GM19397 (cell line): ENCODE data around the gene STON2.

Experiments used
- ATAC-seq: cut with Tn5 transposase; IDR thresholded peaks from one replicate; pipeline ENCODE4 v1.9.1; 2021; ENCODE audit warnings: mild to moderate bottlenecking, moderate library complexity; ENCODE audit not compliant: unreplicated experiment

STON2 gene

DNA sequence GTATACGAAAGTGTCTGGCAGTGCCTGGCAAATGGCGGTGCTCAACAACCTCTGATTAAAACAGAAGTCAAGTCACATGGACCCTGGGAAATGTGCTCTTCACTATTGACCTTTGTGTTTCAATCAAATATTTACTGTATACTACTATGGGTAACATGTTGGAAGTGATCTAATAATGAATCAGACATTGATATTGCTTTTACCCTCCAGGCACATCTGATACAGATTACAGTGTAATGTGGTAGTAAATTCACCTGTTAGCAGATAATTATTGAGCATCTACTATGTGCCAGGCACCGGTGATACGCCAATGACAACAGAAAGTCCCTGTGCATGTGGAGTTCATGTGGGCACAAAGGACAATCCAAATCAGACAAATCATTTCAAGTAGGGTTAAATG lies 63.1 kb downstream of the STON2 start:
- ATAC-seq = no peak

DNA sequence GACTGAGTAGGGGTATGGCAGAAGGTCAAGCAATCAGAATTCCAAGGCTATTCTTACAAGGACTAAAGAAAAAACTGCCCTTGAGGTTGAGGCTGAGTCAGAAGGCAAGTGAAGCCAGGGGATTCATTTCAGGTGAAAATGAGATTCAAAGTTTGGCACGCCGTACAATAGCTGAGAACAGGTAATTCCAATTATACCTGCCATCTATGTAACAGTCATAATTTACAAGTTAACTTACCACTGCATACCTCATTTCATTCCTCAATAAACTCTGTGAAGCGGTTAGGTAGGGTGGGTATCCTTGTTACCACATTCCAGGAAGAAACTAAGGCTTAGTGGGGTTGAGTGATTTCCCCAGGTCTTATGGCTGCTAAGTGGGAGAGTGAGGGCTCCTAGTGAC lies 64.1 kb downstream of the STON2 start:
- ATAC-seq = no peak

DNA sequence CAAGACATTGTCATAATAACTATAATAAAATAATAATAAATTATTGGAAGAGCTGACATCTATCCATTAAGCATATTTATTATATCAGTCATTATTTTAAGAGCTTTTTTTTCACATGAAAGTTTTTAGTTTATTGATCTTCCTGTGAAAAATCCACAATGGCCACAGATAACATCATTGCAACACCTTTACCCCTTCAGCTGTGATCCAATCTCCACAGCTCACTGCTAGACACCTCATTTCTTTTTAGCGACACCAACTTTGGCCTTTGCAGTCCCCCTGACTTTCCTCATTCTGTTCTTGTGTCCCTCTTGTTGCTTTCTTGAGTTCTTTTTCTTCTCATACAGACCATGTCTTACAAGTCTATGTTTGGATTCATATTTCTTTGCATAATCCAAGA lies 67.4 kb downstream of the STON2 start:
- no peak for ATAC-seq

DNA sequence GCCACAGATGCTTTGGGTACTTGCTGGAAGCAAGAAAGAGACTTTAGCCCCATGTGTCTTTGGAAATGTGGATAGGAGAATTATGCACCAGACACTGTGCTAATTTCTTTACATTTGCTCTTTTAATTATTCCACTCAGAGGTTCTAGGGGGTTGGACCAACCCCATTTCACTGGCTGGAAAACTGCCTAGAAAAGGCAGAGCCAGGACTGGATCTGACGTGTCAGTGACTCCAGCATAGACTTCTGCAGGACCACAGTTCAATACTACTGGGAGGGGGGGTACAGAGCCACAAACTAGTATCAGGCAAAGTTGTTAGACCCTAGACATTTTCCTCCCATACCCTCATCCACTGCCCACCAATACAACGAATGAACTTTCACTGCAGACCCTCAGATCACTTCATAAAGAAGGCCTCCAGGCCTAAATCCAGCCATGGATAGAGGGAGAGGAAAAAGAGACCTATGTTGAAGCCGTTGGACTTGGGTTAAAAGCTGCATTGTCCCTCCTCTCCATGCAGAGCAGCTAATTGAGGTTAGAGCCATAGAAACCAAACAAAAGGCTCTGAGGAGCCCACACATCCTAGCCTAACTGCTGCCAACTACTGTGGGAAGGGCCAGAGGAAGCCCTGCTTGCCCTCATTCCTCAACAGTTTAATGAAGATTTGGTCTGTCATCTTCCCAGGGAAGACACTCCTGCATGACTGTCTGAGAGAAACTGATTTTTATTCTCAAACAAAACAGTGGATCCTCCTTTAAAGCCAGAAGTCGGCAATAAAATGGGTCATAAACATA lies 68.7 kb downstream of the STON2 start:
- no peak for ATAC-seq

DNA sequence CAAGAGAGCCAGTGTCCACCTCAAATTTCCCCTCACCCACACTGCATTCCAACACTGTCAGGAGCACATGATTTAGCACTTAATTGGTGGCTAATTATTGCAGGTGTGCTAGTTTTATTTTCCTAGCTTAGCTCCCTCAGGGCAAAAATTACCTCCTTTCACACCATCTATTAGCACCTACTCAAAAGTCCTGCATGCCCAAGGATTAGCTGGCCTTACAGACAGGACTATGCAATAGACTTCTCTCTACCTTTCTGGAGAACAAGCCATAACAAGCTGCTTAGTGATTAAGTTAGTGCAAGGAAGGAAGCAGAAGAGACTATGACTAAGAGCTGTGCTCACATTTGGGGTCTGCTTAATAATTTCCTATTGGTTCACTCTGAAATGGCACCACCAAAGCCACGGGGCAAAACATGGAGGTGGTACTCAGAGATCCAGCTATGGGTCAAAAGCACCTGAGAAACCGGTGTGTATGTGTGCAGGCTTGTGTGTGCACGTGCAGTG lies 69.5 kb downstream of the STON2 start:
- ATAC-seq = no peak

DNA sequence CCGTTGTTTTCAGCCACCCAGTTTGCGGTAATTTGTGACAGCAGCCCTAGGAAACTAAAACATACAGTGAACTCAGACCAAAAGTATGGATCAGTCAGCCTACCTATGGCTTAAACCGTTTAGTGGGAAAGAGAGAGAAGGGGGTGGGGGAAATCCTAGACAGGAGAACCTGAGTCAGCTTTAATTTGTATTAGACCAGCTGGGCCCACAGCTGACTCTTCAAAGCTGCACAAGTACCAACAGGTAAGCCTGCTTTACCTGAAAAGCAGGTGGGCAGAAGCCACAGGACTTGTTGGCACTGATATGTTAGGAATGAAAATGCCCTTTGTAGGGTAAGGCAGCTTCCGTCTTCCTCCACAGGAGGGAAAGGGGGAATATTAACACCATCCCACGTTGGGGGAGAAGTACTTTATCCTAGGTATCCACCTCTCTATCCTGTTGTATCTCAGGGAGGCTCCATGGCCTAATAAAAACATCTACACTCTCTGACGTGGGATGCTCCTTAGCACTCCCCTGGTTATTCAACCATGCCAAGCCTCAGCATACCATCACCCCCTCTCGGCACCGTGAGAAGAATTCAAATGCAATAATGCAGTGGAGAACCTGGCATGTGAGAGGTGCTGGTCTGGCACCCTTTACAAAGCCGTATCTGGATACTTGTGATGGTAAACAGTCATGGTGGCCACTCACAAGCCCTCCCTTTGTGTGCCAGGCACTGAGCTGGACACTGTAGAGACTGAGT lies 70.3 kb downstream of the STON2 start:
- ATAC-seq = no peak

DNA sequence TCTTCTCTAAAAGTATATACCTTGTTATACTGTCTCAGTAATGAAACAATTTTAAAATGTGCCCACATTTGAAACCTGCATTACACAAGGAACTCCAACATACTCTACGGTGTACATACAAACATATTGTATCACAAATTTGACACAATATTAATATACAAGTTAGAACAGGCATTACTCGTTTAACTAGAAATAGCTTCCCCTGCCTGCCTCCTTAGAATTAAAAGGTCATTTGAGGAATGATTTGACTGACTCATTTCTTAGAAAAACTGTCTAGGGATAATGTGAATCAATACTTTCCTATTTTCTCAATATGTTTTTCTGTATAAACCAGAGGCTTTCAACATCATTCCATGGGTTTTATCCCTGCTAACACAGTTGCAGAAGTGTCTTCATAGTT lies 73.7 kb downstream of the STON2 start:
- no peak for ATAC-seq

DNA sequence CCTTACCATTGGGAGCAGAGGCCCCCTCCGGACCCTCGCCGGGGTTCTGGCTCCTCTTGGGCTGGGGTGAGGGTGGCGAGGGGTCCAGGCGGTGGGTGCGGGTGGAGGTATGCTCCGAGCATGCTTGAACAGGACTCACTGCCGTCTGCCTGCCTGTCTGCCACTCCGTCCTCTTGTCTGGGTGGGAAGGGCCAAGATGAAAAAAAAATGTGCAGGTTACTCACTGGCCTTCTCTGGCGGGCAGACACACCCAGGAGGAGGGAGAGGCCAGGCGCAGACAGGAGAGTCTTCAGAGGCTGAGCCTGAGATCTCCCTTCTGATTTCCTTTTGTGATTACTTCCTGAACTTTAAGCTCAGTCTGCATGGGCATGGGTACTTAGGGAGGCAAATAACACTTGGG lies 76.1 kb downstream of the STON2 start:
- no peak for ATAC-seq

DNA sequence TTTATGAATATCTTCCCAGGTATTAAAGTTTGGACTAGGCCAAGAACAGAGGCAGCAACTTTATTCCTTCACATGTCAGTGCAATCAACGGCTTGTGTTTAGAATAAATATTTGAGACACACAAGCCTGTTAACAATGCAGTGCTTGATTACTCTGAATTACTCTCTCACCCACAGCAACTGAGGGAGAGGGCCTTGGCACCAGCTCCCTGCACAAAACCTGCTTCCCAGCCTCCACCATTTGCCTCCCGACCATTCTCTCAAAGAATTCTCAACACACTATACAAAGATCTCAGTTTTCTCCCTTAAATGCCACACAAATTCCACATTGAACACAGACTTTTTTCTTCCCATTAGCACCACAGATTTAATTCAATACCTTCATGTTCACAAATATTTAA lies 77.0 kb downstream of the STON2 start:
- no peak for ATAC-seq

DNA sequence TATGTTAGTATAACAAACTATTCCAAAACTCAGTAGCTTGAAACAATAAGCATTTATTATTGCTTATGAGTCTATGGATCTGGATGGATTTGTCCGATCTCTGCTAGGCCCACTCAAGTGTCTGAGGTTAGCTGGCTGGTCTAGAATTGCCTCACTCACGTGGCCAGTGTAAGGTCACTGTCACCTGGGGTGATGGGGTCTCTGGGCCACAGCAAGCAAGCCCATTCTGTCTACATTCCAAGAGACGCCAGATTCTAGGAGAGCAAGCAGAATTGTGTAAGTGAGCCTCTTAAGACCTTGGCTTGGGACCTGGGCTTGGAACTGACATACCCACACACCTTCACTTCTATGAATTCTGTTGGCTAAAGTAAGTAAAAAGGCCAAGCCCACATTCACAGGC lies 80.2 kb downstream of the STON2 start:
- no peak for ATAC-seq

DNA sequence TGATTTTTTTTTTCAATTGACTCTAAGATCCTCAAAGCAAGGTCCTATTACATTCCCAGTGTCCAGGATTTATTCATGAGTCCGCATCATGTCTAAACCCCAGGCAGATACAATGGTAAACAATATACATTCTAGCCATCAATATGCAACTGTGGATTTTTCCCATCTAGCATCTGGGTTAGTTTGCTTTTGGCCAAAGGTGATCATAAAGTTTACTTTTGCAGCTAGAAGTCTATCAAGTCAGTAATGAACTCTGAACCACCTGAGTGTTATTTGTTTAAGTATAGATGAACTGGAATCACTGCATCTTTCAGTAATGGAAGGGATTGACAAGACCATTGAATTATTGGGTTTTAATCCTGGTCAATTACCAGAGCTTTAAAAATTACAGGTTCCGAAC lies 80.8 kb downstream of the STON2 start:
- ATAC-seq = no peak

DNA sequence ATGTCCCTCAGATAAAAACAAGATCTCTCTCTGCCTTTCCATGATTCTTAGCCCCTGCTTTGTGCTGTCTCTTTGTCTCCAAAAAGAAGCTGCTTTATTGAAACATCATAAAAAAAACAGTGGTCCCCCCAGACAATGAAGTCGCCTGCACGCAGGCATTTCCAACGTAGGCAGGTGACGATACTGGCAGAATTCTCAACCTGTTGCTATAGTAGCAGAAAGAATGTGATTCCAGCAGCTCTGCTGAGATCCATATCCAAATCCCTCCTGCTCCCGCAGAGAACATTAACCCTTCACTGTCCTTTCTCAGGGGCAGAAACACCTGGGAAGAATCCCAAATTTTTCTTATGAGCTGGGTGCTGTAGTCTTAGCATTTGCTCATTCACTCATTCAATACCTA lies 84.8 kb downstream of the STON2 start:
- no peak for ATAC-seq

DNA sequence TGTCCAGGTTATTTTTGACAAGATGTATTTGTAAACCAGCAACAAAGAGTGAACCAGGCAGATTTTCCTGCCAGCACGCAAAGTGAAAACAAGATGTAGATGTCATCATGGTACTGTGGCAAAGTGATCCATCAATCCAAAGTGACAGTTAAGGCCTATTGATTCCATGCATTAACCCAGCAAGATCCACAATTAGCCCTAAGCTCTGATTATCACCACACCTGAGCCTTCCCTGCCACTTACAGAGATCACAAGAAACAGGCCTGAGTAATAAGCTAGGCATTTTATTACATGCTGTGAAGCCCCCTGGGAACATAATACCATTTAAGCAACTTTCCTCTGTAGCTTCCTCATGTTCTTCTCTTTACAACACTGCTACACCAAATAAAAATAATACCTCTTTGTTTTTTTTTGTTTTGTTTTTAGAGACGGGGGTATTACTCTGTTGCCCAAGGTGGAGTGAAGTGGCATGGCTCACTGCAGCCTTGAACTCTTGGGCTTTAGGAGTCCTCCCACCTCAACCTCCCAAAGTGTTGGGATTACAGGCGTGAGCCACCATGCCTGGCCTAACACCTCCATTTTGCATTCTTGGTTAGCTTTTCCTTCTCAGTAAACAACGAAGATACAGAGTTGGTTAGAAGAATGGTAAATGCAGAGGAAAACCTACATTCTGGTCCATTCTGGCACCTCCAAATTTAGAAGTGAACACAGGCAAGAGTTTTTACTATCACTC lies 85.5 kb downstream of the STON2 start:
- ATAC-seq = no peak

DNA sequence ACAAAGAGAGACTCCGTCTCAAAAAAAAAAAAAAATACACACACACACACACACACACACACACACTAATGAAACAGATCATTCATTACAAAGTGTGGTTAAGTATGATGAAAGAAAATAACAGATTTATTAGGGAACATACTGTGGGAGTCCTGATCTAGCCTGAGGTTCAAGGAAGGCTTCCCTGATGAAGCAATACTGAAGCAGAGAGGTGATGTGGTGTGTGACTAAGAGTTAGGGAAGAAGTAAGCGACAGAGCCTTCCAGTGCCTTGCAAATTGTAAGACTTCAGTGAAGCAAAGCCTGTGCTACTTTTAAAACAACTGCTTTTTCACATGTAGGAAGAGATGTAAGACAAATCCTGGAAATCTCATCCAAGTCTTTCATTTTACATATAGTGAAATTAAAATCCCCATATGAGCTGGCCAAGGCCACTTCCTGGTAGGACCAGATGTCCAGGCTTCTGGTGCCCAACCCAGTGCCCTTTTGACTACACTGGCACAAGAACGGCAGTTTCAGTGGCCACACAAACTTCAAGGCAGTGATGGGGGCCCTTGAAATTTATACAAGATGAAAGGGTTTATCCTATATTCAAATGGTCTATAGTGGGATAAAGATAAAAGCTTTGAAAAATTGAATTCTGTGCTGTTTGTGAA lies 86.2 kb downstream of the STON2 start:
- ATAC-seq = no peak

DNA sequence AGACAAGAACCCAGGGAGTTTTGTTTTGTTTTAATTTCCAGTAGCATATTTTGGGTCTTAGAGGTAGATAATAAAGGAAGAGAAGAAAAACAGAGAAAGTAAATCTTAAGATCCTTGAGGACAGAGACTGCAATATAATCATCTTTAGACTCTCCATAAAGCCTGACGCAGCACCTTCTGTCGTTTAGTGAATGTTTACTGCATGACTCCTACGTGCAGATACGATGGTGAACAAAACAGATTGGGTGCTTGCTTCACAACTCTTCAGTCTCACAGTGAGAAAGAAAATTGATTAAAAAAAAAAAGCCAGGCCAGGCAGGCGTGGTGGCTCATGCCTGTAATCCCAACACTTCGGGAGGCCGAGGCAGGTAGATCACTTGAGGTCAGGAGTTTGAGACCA lies 86.9 kb downstream of the STON2 start:
- ATAC-seq = no peak

DNA sequence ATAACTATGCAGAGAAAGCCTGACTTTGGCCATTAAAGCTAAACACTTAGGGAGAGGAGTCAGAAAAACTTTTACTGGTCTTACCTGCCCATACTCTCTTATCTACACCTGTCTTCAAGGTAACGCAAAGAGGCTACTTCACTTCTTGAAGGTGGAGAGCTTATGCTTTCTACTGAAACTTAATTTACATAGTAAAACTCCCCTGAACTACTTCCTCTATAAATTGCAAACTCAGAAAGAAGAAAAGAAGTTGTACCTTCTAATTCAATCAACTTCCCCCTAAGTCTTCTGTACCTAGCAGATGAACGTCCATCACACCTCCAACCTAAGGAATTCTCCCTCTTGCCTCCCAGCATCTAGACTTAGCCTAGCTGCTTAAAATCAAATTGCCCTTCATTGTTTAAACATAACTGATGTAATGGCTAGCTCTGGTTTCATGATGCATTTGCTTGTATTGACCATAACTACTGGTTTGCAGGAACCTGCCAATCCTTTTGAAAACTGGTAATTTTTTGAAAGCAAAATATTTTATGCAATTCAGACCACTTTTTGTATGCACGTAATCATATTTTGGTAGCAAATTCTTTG lies 87.7 kb downstream of the STON2 start:
- ATAC-seq = no peak

DNA sequence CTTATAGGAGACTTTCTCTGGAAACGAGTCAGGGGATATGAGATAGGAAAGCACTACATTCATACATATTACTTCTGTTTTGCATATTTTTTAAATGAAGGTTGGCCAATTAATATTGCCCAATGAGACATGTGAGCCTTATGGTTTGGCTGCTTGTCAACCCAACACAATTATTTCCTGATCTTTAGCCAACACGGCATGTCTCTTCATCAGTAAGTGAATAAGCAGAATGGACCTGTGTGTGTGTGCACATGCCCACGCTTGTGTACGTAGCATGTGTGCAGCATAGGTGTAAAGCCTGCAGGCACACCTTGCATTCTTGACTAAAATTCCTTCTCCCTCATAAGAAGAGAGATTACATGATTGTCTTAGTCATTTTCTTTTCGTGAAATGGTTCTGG lies 88.3 kb downstream of the STON2 start:
- no peak for ATAC-seq

DNA sequence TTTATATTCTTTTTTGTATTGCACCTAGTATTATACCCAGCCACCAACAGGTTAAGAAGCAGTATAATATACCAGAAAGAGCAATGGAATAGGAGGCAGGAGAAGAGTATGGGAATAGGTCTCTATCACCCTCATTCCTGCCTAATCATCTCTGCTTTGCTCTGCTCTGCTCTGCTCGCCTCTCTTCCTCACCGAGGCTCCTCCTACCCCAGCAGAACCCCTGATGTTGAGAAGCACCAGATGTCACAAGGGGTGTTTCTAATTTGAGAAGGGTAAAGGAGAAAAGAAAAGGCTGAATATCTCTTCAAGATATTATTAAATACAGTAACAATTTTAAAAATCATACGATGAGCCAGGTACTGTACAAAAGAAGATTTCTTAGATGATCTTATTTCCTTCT lies 89.0 kb downstream of the STON2 start:
- no peak for ATAC-seq

DNA sequence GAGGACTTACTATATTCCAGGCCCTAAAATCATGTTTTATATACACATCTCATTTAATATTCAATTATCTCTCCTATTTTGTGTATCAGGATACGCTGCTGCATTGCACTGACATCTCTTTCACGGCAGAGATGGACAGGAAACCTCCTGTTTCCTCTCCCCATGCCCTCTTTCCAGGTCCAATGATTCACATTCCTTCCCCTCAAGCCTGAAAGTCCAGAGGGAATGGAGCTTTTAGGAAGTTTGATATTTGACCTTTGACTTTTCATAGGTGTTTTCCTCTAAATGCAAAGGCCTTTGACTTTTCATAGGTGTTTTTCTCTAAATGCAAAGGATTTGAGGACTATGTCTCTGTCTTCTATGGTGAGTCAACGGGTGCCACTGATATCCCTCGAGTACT lies 89.5 kb downstream of the STON2 start:
- ATAC-seq = no peak

DNA sequence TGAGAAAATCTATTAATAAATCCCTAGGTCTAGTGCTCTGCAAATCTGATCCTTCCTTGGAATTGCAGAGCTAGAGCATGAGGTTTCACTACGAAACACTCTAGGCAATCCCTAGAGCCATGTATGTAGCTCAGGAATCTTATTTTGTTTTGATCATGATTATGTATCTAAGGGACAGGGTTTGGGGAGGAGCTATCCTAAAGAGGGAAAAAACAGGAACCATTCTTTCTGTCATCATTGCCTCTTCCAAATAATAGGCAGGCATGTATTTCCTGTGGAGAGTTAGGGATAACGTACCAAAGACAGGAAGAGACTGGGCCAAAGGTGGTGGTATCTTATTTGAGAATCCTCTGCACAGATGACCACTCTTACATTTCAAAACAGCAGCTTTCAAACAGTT lies 90.6 kb downstream of the STON2 start:
- ATAC-seq = no peak

DNA sequence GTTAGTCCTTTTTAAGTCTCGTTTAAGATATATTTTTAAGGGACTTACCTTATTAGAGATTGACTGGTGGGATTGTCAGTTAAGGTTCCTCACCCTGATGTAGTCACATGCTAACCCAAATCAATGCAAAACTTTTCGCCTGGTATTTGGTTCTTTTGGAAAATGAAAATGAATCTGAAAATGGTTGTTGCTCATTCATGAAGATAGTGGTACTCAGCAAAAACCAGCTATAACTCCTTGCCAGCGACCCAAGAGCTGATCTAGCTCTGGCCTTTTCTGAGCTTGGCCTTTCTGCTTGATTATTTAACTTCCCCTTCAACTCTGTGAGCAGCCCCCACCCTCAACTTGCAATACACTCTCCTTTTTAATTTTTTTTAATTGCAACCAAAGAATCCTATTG lies 94.4 kb downstream of the STON2 start:
- no peak for ATAC-seq
